HG03460 (cell line): Measurements from ENCODE around the gene STK10.
"Not testable (repeated sequence)": the region's sequence is repeated elsewhere in the genome, so short reads cannot be mapped to it uniquely, and the experiment has no call there.

Experiments
- ATAC-seq: cut with Tn5 transposase; IDR thresholded peaks from one replicate; pipeline ENCODE4 v1.9.1; 2021; ENCODE audit not compliant: unreplicated experiment

STK10 gene

DNA sequence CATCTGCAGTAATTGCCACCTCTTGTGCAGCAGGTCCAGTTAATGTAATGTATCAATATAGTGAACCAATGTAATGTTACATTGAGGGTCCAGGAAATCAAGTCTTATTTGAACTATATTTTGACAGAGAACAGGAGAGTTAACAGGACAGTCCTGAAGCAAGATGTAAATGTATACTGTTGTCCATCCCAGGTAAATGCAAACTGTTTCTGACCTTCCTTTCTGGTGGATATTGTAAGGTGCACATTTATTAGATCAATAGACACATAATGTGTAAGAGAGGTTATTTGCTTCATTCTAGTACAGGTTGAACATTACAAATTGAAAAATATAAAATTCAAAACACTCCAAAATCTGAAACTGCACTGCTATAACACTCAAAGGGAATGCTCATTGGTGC lies 158.1 kb downstream of the STK10 start:
- ATAC-seq: no peak

DNA sequence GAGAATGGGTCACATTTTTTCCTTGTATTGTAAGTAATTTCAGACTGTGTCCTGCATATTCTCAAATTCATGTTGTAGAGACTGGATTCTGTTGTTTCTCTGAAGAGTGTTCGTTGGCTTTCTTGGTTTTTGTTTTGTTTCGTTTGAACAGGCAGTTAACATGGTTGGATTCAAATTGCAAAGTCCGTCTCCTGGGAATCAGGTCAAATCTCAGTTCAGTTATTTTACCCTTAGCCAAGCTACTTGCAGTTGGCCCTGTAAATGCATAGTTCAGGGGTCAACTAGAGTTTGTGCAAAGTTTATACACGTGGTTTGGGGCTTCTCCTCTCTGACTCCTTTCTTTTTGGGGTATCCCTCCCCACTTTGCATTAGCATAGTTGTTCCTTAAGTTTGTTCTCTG lies 159.9 kb downstream of the STK10 start:
- ATAC-seq: no peak

DNA sequence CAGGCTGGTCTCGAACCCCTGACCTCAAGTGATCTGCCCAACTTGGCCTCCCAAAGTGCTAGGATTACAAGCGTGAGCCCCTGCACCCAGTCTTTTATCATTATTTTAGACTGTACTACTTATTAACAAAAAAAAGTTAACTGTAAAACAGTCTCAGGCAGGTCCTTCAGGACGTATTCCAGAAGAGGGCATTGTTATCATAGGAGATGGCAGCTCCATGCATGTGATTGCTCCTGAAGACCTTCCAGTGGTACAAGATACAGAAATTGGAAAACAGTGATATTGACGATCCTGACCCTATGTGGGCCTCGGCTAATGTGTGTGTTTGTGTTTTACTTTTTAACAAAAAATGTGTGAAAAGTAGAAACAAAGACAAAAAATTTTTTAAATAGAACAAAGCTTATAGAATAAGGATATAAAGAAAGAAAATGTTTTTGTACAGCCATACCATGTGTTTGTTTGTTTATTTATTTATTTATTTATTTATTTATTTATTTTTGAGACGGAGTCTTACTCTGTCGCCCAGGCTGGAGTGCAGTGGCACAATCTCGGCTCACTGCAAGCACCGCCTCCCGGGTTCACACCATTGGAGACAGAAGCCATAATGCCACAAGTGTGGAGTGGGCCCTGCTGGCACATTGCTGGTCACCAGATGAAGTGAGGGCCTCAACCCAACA lies 167.8 kb downstream of the STK10 start:
- ATAC-seq: not testable (repeated sequence)

- no peak for ATAC-seq
Measured at GRCh38 chr5:172015346-172015745, 172.7 kb downstream of the STK10 start.

GRCh38 chr5:172010278-172010677 lies 177.7 kb downstream of the STK10 start:
- ATAC-seq: no peak

DNA sequence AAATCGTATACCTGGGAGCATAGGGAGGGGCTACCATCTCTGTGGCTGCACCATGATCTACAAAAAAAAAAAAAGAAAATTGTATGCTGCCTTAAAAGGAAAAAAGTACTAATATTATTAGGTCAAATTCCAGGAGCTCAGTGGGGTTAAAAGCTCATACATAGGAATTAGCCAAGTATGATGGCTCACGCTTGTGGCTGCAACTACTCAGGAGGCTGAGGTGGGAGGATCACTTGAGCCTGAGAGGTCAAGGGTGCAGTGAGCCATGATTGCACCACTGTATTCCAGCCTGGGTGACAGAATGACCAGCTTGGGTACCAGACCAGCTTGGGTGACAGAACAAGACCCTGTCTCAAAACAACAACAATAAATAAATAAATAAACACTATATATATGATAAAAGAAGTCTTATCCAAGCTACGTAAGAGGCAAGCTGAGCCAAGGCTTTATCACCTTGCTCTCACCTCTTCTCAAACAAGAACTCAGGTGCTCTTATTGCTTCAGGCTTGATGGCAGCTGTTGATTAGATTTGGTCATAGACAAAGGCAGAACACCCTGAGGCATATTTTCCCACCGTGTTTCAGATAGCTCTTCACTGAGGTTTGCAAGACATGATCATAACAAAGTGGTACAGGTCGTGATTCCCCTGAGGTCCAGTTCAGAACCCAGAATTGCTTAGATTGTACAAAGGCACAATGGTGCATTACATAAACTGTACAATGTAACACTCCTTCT lies 178.3 kb downstream of the STK10 start:
- ATAC-seq: no peak

DNA sequence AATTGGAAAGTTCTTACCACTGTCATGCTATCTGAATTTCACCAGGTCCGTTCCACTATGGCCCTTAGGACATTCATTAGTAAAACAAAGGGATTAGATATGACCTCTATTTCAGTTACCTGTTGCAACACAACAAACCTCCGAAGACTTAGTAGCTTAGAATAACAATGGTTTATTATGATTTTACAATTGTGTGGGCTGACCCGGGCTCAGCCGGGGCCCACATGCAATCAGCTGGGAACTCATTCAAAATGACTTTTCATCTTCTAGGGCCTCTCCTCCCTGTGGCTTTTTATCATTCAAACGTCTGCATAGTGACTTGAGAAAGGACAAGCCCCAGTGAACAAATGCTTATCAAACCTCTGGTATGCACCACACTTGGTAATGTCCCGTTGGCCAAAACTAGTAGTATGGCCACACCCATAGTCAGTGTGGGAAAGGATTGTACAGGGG lies 179.3 kb downstream of the STK10 start:
- no peak for ATAC-seq

- ATAC-seq: no peak
Measured at GRCh38 chr5:172008111-172008455, 179.9 kb downstream of the STK10 start.

DNA sequence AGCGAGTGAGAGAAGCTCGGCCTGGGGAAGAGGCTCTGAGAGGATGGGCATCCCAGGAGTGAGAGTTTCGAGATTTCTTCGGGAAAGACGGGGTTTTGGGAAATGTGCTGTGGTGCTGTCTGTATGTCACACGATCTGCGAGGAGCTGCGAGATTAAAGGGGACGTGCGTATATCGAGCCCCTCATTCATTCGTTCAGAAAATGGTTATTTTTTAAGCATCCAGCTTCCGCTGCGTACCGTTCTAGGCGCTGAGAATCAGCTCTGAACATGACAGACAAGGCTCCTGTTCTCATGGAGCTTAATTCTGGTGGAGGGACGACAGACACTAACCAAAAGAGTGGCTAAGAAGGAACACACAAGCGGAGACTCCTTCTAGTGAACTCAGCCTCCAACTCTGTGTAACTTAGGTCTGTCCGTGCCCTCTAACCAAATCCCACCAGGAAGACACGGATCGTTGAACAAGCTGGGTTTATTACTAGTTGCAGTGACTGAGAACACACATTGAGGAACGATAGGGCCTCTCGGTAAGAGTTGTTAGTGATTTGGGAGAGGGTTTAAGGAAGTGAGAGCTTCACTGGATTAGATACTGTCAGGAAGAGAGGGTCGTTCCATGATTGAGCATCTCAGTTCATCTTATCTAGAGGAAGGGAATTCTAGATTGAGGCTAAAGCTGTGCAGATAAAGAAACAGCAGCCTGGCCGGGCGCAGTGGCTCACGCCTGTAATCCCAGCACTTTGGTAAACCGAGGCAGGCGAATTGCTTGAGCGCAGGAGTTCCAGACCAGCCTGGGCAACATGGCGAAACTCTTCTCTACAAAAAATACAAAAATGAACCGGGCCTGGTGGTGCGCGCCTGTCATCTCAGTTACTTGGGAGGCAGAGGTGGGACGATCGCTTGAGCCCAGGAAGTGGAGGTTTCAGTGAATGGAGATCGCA lies 180.6 kb downstream of the STK10 start:
- no peak for ATAC-seq

- ATAC-seq: peak; percentile 75
Measured at GRCh38 chr5:172006321-172007174, 181.5 kb downstream of the STK10 start, which contains the start of gene FBXW11. TSS of gene FBXW11 (minus strand) at chr5:172006638. CDS start at chr5:172006502, 136 bp downstream.

DNA sequence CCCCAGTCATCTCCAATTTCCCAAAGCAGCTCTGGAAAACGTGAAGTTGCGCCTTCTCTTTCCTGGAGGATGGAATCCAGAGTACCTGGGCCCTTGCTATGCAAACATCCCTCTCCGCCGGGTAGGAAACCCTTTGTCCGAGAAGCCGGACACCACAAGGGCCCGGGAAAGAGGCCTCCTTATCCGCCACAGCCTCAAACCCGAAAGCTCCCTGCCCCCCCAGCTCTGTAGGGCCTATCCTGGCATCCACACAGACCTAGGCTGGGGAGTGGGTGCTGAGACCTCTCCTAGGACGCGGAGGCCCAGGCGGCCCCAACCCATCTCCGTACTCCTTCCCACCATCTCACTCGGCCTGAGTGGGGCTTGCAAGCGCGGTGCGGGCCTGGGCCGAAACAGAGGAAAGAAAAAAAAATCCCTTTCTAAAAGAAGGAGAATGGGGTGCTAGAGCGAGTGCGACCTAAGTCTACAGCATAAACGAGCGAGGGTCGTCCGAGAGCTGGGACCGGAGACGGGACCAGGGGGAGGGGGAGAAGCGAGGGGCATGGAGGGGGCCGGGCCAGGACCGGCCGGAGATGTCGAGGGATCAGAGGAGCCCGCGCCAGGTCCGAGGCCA lies 182.2 kb downstream of the STK10 start:
- ATAC-seq: peak; percentile 9

GRCh38 chr5:172004824-172005237 lies 183.2 kb downstream of the STK10 start:
- no peak for ATAC-seq

DNA sequence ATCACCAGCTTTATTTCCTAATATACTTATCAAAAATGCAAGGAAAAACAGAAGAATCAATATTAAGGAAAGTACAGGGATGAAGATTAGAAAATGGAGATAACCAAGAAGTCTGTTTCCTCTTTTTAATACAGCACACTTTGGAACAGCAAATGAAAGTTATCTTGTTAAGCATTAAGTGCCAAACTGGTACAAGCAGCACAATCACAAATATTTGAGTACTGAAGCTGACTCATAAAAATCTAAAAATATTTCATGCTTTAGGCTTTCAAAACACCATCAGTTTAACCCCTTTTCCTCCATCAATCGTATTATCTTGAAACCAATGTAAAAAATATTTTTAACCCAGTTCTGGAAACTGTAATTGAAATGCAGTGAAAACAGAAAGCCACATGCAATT lies 184.3 kb downstream of the STK10 start:
- ATAC-seq: no peak

DNA sequence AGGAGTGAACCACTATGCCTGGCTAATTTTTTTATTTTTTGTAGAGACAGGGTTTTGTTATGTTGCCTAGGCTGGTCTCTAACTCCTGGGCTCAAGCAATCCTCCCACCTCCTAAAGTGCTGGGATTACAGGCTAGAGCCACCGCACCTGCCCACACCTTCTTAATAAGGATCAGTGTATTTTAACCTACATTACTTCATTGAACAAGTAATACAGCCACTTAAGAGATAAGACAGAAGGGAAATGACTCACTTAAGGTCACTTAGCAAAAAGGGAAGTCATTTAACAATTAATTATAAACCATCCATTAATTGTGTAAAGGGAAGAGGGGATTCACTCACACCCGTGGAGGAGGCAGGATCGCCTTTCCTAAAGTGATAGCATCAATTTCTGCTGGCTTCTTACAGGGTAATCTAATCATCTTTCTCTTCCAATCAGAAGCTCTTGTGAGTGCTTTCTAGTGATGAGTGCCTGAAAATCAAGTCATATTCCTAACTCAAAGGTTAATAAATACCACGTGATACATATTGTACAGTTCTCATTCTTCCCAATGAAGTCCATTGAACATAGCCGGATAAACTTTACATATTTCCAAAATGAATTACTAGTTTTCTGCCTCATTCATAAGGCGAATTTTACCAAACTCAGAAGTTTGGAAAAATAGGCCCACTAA lies 185.0 kb downstream of the STK10 start:
- no peak for ATAC-seq

- ATAC-seq: no peak
Measured at GRCh38 chr5:172002310-172002709, 185.7 kb downstream of the STK10 start.

DNA sequence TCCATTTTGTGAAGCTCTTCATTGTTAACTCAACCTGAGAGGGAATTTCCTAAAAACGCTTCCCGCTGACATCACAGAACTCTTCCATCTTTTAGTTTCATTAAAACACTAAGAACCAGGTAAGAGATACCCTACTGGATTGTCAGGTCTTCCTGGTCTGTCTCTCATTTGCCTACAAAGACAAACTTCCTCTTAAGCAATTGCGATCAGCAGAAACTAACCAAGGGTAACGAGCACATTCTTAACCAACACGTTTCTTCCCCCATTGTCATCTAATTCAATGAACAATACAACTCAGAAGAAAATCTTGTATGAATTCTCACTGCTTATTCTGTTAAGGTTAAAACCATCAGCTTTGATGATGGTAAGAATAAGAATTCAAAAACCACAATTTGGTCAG lies 188.1 kb downstream of the STK10 start:
- ATAC-seq: peak; percentile 58

DNA sequence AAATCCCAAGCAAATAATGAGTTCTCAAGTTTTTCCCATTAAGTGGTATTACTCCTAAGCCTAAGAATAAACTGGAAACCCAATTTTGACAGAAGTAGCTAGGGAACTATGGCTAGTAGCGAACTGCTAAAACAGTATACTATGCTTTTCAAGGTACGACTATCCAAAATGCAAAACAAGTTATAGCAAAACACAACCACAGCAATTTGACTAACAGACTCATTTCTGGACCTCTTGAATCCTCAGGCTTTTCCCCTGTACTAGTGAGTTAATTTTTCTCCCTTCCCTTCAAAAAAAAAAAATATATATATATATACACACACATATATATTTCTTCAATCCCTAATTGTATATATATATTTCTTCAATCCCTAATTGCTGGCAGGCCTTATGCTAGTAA lies 188.9 kb downstream of the STK10 start:
- ATAC-seq: no peak

DNA sequence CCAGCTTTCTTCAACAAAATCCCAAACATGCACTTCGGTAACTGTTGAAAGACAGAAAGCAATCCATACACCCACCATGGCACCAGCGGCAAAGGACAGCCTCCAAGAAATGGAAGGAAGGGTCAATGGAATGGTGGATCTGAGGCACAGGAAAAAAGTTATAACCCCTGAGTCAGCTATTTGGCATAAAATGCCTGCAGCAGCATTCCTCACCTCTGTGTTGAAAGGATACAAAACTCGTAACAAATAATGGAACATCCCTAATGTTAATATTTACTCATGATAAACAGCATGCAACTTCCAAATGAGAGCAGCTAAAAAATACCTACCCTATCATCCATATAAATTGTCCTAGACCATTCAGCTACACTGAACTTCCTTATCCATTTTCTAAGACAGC lies 191.0 kb downstream of the STK10 start:
- ATAC-seq: no peak

- ATAC-seq: no peak
Measured at GRCh38 chr5:171992813-171993212, 195.2 kb downstream of the STK10 start.

DNA sequence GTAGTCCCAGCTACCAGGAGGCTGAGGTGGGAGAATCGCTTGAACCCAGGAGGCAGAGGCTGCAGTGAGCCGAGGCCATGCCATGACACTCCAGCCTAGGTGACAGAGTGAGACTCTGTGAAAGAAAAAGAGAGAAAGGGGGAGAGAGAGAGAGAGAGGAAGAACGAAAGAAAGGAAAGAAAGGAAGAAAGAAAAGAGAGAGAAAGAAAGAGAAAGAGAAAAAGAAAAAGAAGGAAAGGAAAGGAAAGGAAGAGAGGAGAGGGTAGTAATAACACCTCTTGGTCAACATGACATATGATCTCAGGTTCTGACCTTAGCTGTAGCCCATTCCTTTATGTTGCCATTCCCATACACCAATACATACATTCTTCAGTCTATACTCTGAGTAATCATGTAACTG lies 195.7 kb downstream of the STK10 start:
- no peak for ATAC-seq
